ENCODE data around the gene NSUN3. TPM values are rescaled to one million over a fixed set of nuclear protein-coding genes. Genes with fewer than 3 reads are reported as not detected.

The NSUN3 gene
- polyA plus RNA-seq, 1 of the 3 experiments (the other 2 are of a cell fraction): 2.9 TPM

DNA sequence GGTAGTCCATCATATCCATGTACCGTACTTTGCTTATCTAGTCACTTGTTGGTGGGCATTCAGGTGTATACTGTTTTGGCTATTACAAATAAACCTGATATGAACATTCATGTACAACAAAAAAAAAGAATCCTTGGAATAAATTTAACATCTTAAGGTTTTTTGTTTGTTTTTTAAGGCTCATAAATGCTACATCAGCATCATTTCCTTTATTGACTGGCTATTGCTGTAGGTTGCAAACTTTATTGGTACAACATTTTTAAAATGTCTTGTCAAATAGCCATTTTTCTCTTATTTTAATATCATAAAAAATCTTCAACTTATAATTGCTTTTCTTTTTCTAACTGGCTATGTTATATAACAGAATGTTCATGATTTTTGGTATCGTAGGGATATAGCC lies 16.3 kb upstream of the NSUN3 start:
- ChIA-PET POLR2A (no interaction called here), CTCF (no interaction called here)
- no peak for DNase-seq
- Histone ChIP-seq H3K27me3 (ENCODE audit: insufficient read depth) (no peaks in the 10 kb centered on the region), H3K9me3 (no peaks in the 10 kb centered on the region), H3K79me2 (ENCODE audit: insufficient read depth) (no peaks in the 10 kb centered on the region), H3K4me1 (ENCODE audit: control insufficient read depth in 1 of 2, insufficient read depth in 2 of 2, low read depth in 1 of 2, low read length in 1 of 2) (no peaks in the 10 kb centered on the region; a peak in 1 of 4 replicates), H3K4me3 (ENCODE audit: low read depth in 2 of 2, low read length in 1 of 2) (no peak overlapping the region), H3K4me2 (no peak overlapping the region), H3K27ac (ENCODE audit: low read depth in 2 of 2, low read length in 1 of 2) (no peak overlapping the region), H3K9me2 (no peaks in the 10 kb centered on the region; the same call in 1 of the 2 replicates), H3F3A (replicated peaks; ENCODE audit: insufficient read depth) (peaks cover 14% of the 10 kb centered on the region), H3K9ac (no peak overlapping the region), H4K20me1 (ENCODE audit: insufficient read depth) (no peaks in the 10 kb centered on the region), H2AFZ (ENCODE audit: low read depth) (no peak overlapping the region), H3K36me3 (replicated peaks in 1 of 2; ENCODE audit: control insufficient read depth in 1 of 2, insufficient read depth in 2 of 2, low read length in 1 of 2) (peaks cover 7 to 17% of the 10 kb centered on the region in 2 experiments)
- TF ChIP-seq TEAD4 (IDR thresholded peaks at IDR 0.05; ENCODE audit: borderline replicate concordance, insufficient read depth) (no peak), USF2 (IDR thresholded peaks at IDR 0.05; ENCODE audit: borderline replicate concordance, low read depth, low read length) (no peak), TCF12 (IDR thresholded peaks at IDR 0.05) (no peak), RXRA (IDR thresholded peaks at IDR 0.05; ENCODE audit: borderline replicate concordance, low read depth) (no peak), GABPA (IDR thresholded peaks at IDR 0.05; ENCODE audit: low read depth) (no peak), ELF1 (IDR thresholded peaks at IDR 0.05) (no peak), RCOR1 (IDR thresholded peaks at IDR 0.05; ENCODE audit: low read length) (no peak), FOSL2 (IDR thresholded peaks at IDR 0.05; ENCODE audit: borderline replicate concordance, low read depth) (no peak), POLR2AphosphoS5 (IDR thresholded peaks at IDR 0.05; ENCODE audit: low read depth, low read length) (no peak)
- TF ChIP-seq, protein P1, sequence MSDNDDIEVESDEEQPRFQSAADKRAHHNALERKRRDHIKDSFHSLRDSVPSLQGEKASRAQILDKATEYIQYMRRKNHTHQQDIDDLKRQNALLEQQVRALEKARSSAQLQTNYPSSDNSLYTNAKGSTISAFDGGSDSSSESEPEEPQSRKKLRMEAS (IDR thresholded peaks at IDR 0.05; ENCODE audit: low read depth): no peak
- TF ChIP-seq, protein P2, sequence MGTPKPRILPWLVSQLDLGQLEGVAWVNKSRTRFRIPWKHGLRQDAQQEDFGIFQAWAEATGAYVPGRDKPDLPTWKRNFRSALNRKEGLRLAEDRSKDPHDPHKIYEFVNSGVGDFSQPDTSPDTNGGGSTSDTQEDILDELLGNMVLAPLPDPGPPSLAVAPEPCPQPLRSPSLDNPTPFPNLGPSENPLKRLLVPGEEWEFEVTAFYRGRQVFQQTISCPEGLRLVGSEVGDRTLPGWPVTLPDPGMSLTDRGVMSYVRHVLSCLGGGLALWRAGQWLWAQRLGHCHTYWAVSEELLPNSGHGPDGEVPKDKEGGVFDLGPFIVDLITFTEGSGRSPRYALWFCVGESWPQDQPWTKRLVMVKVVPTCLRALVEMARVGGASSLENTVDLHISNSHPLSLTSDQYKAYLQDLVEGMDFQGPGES (IDR thresholded peaks at IDR 0.05; ENCODE audit: low read depth, low read length): no peak
- over 99% methylated on average over 2 of the region's 2 CpGs for WGBS (ENCODE audit: low lambda C conversion rate)

DNA sequence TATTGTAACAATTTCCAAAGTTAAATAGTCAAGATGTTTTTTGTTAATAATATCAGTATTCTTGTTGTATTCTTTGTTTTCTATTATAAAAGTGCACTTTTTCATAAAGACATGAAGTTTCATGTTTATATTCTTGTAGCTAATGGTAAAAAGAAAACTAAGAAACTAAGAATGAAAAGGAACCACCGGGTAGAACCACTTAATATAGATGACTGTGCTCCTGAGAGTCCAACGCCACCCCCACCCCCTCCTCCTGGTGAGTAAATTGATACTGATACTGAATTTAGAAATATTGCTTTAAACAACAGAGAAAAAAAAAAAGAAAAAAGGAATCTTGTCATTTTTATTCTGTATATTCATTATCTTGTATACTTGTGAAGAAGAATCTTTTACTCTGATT lies 13.6 kb upstream of the NSUN3 start:
- H3K4me3 ChIP-seq (ENCODE audit: low read depth in 2 of 2, low read length in 1 of 2): no peak overlapping the region
- H3F3A ChIP-seq (replicated peaks; ENCODE audit: insufficient read depth): peaks cover 4% of the 10 kb centered on the region
- H4K20me1 ChIP-seq (ENCODE audit: insufficient read depth): no peaks in the 10 kb centered on the region
- no peaks in the 10 kb centered on the region; the same call in 1 of the 2 replicates for H3K9me2 ChIP-seq
- no peaks in the 10 kb centered on the region for H3K9me3 ChIP-seq
- no peak for DNase-seq
- H3K79me2 ChIP-seq (ENCODE audit: insufficient read depth): no peaks in the 10 kb centered on the region
- WGBS (ENCODE audit: low lambda C conversion rate): 98% methylated on average over 2 of the region's 2 CpGs
- H3K36me3 ChIP-seq (replicated peaks in 1 of 2; ENCODE audit: control insufficient read depth in 1 of 2, insufficient read depth in 2 of 2, low read length in 1 of 2): peaks cover 17 to 26% of the 10 kb centered on the region in 2 experiments
- no peak overlapping the region for H3K4me2 ChIP-seq
- no peaks in the 10 kb centered on the region; a peak in 1 of 4 replicates for H3K4me1 ChIP-seq (ENCODE audit: control insufficient read depth in 1 of 2, insufficient read depth in 2 of 2, low read depth in 1 of 2, low read length in 1 of 2)
- no peak overlapping the region for H3K27ac ChIP-seq (ENCODE audit: low read depth in 2 of 2, low read length in 1 of 2)
- POLR2A ChIA-PET: no interaction called here
- H3K9ac ChIP-seq: no peak overlapping the region
- CTCF ChIA-PET: interaction anchor here (0.6 to 2.1 kb wide), 2 partner anchors 12 to 131 kb away, joined by 3 to 9 read pairs; no protein-coding TSS in a partner anchor
- no peaks in the 10 kb centered on the region for H3K27me3 ChIP-seq (ENCODE audit: insufficient read depth)
- no peak overlapping the region for H2AFZ ChIP-seq (ENCODE audit: low read depth)
- no peak for TF ChIP-seq EP300 (IDR thresholded peaks at IDR 0.05; ENCODE audit: borderline replicate concordance in 1 of 2, low read depth in 1 of 2, low read length in 1 of 2)
- no peak for TF ChIP-seq FOXJ3 (CRISPR knock-in tag; IDR thresholded peaks at IDR 0.05)
- TF ChIP-seq, protein P3, sequence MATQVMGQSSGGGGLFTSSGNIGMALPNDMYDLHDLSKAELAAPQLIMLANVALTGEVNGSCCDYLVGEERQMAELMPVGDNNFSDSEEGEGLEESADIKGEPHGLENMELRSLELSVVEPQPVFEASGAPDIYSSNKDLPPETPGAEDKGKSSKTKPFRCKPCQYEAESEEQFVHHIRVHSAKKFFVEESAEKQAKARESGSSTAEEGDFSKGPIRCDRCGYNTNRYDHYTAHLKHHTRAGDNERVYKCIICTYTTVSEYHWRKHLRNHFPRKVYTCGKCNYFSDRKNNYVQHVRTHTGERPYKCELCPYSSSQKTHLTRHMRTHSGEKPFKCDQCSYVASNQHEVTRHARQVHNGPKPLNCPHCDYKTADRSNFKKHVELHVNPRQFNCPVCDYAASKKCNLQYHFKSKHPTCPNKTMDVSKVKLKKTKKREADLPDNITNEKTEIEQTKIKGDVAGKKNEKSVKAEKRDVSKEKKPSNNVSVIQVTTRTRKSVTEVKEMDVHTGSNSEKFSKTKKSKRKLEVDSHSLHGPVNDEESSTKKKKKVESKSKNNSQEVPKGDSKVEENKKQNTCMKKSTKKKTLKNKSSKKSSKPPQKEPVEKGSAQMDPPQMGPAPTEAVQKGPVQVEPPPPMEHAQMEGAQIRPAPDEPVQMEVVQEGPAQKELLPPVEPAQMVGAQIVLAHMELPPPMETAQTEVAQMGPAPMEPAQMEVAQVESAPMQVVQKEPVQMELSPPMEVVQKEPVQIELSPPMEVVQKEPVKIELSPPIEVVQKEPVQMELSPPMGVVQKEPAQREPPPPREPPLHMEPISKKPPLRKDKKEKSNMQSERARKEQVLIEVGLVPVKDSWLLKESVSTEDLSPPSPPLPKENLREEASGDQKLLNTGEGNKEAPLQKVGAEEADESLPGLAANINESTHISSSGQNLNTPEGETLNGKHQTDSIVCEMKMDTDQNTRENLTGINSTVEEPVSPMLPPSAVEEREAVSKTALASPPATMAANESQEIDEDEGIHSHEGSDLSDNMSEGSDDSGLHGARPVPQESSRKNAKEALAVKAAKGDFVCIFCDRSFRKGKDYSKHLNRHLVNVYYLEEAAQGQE (IDR thresholded peaks at IDR 0.05; ENCODE audit: low read depth, low read length): no peak
- no peak for TF ChIP-seq MXI1 (IDR thresholded peaks at IDR 0.05; ENCODE audit: low read depth, low read length)
- TF ChIP-seq PBX3 (IDR thresholded peaks at IDR 0.05): no peak
- no peak for TF ChIP-seq MEF2A (IDR thresholded peaks at IDR 0.05; ENCODE audit: borderline replicate concordance, low read depth)
- TF ChIP-seq TEAD4 (IDR thresholded peaks at IDR 0.05; ENCODE audit: borderline replicate concordance, insufficient read depth): no peak
- TF ChIP-seq FOSL2 (IDR thresholded peaks at IDR 0.05; ENCODE audit: borderline replicate concordance, low read depth): no peak
- no peak for TF ChIP-seq JUND (IDR thresholded peaks at IDR 0.05)
- TF ChIP-seq RCOR1 (IDR thresholded peaks at IDR 0.05; ENCODE audit: low read length): no peak
- TF ChIP-seq CTCF (IDR thresholded peaks at IDR 0.05): no peak
- TF ChIP-seq RXRA (IDR thresholded peaks at IDR 0.05; ENCODE audit: borderline replicate concordance, low read depth): no peak
- TF ChIP-seq RFX5 (IDR thresholded peaks at IDR 0.05; ENCODE audit: low read length): no peak
